Cardiac fibroblast (primary cell): ENCODE data around the gene TC2N.

Experiments
- DNase-seq, 2 donors: peaks; one replicate each; pipeline versions ENCODE4 v3.0.0 to v3.0.0-alpha.2; 2010; ENCODE audit warnings: low read depth in 2 of 2
- H3K4me3 ChIP-seq, 2 donors: replicated peaks in 1 of 2; 1 replicate in 1 of 2; 2 replicates in 1 of 2; pipeline ENCODE4 v1.5.1; 2011; ENCODE audit warnings: low read depth in 2 of 2, low read length in 2 of 2, mild to moderate bottlenecking in 2 of 2, moderate library complexity in 1 of 2
- CTCF ChIP-seq: IDR thresholded peaks from one replicate; pipeline ENCODE4 v1.5.1; 2011; ENCODE audit warnings: low read depth, mild to moderate bottlenecking, low read length, inconsistent platforms

The TC2N gene

GRCh38 chr14:91867316-91867988 is at the start of gene TC2N:
Gene TC2N, minus strand, starts transcription at chr14:91867536. Its CDS starts 53,767 bp downstream, at chr14:91813769.
- no peak for TF ChIP-seq CTCF
- DNase-seq: no peak
- H3K4me3 ChIP-seq: no peak within 1 kb of the TSS

GRCh38 chr14:91912035-91912434 is 44.7 kb upstream of the TC2N start:
- H3K4me3 ChIP-seq: no peak overlapping the region
- DNase-seq: no peak
- TF ChIP-seq CTCF: no peak

GRCh38 chr14:91911474-91912032 is 44.2 kb upstream of the TC2N start:
- DNase-seq: peak; percentile 65 to 85
- H3K4me3 ChIP-seq: no peak overlapping the region
- peak; percentile 61 for TF ChIP-seq CTCF

- TF ChIP-seq CTCF: no peak
- no peak overlapping the region for H3K4me3 ChIP-seq
- DNase-seq: no peak
Measured at GRCh38 chr14:91910196-91910595, 42.9 kb upstream of the TC2N start.

- H3K4me3 ChIP-seq: no peak overlapping the region
- no peak for TF ChIP-seq CTCF
- DNase-seq: no peak
Measured at GRCh38 chr14:91906374-91906773, 39.0 kb upstream of the TC2N start.

- TF ChIP-seq CTCF: no peak
- H3K4me3 ChIP-seq: no peak overlapping the region
- DNase-seq: no peak
Measured at GRCh38 chr14:91904956-91905645, 37.8 kb upstream of the TC2N start.
